ENCODE results near the gene XRCC1. TPM values are rescaled to one million over a fixed set of nuclear protein-coding genes. Genes with fewer than 3 reads are reported as not detected.

XRCC1 gene
- total and polyA plus RNA-seq, 9 of the 15 experiments (the other 6 are each of a cell fraction or from before 2014, with no cell fraction given): 1.5 to 36.9 (median 24.9) TPM

GRCh38 chr19:43595999-43596841 is 20.9 kb upstream of the XRCC1 start, which contains the start of the genes IRGQ and ZNF576 (continued):
- TF ChIP-seq, protein P1, sequence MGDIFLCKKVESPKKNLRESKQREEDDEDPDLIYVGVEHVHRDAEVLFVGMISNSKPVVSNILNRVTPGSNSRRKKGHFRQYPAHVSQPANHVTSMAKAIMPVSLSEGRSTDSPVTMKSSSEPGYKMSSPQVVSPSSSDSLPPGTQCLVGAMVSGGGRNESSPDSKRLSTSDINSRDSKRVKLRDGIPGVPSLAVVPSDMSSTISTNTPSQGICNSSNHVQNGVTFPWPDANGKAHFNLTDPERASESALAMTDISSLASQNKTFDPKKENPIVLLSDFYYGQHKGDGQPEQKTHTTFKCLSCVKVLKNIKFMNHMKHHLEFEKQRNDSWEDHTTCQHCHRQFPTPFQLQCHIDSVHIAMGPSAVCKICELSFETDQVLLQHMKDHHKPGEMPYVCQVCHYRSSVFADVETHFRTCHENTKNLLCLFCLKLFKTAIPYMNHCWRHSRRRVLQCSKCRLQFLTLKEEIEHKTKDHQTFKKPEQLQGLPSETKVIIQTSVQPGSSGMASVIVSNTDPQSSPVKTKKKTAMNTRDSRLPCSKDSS (IDR thresholded peaks at IDR 0.05; ENCODE audit: low read depth, partially characterized antibody): no peak
- TF ChIP-seq ZBTB26 (CRISPR knock-in tag; IDR thresholded peaks at IDR 0.05) (no peak), ZNF239 (CRISPR knock-in tag; IDR thresholded peaks at IDR 0.05) (peak; percentile 51; the same call in 1 of the 2 replicates), AFF4 (CRISPR knock-in tag; IDR thresholded peaks at IDR 0.05) (no peak), SAP30 (IDR thresholded peaks at IDR 0.05; ENCODE audit: borderline replicate concordance, insufficient read depth, low read depth, low read length, poor library complexity, severe bottlenecking) (peak; percentile 75), LARP7 (IDR thresholded peaks at IDR 0.05) (no peak), PRMT5 (CRISPR knock-in tag; IDR thresholded peaks at IDR 0.05) (no peak), ESRRB (CRISPR knock-in tag; IDR thresholded peaks at IDR 0.05; ENCODE audit: borderline replicate concordance) (no peak), SIRT6 (IDR thresholded peaks at IDR 0.05; ENCODE audit: low read depth, low read length) (no peak), ZNF212 (CRISPR knock-in tag; IDR thresholded peaks at IDR 0.05) (no peak), ATF1 (CRISPR knock-in tag; IDR thresholded peaks at IDR 0.05) (peak; percentile 90), ATF1 (tag; IDR thresholded peaks at IDR 0.05) (peak; percentile 100), POU5F1 (IDR thresholded peaks at IDR 0.05; ENCODE audit: borderline replicate concordance, low read depth, low read length, partially characterized antibody) (peak; percentile 86), NFE2L1 (tag; IDR thresholded peaks at IDR 0.05; ENCODE audit: borderline replicate concordance, low read depth) (no peak), ESRRA (IDR thresholded peaks at IDR 0.05; ENCODE audit: borderline replicate concordance, low read depth) (peak; percentile 63), SMAD3 (CRISPR knock-in tag; conservative IDR thresholded peaks at IDR 0.05) (peak; percentile 75; the same call in 1 of the 2 replicates), ZNF140 (CRISPR knock-in tag; IDR thresholded peaks at IDR 0.05) (no peak)
- TF ChIP-seq, protein P2, sequence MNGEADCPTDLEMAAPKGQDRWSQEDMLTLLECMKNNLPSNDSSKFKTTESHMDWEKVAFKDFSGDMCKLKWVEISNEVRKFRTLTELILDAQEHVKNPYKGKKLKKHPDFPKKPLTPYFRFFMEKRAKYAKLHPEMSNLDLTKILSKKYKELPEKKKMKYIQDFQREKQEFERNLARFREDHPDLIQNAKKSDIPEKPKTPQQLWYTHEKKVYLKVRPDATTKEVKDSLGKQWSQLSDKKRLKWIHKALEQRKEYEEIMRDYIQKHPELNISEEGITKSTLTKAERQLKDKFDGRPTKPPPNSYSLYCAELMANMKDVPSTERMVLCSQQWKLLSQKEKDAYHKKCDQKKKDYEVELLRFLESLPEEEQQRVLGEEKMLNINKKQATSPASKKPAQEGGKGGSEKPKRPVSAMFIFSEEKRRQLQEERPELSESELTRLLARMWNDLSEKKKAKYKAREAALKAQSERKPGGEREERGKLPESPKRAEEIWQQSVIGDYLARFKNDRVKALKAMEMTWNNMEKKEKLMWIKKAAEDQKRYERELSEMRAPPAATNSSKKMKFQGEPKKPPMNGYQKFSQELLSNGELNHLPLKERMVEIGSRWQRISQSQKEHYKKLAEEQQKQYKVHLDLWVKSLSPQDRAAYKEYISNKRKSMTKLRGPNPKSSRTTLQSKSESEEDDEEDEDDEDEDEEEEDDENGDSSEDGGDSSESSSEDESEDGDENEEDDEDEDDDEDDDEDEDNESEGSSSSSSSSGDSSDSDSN (IDR thresholded peaks at IDR 0.05; ENCODE audit: borderline replicate concordance in 1 of 2, low read depth in 2 of 2, low read length in 2 of 2): 0 out of 4 replicates have a peak, but pooled peaks of 1 of the 2 experiments have one; percentile 41
